Activated naive CD4-positive, alpha-beta T cell treated with Interleukin-2 at 50 U/mL for 16 hours (primary cell): ENCODE measurements around the gene PPM1L.
A peak's percentile ranks its signal among the peaks of the same experiment; 100 is the strongest.
"Not testable (repeated sequence)": the region's sequence is repeated elsewhere in the genome, so short reads cannot be mapped to it uniquely, and the experiment has no call there.

Source experiments
- DNase-seq: peaks from one replicate; pipeline ENCODE4 v3.0.0-alpha.2; 2020

PPM1L gene

GRCh38 chr3:160755776-160756304 is at the start of gene PPM1L:
TSS of gene PPM1L (plus strand) at chr3:160756231.
- peak; percentile 63 for DNase-seq

- peak; percentile 5 for DNase-seq
These were observed 48.7 kb upstream of the PPM1L start for GRCh38 chr3:160707187-160707794.

- DNase-seq: no peak
These were observed 46.4 kb upstream of the PPM1L start for GRCh38 chr3:160709477-160710182.

- not testable (repeated sequence) for DNase-seq
These were observed 42.9 kb upstream of the PPM1L start for GRCh38 chr3:160713144-160713543.

- DNase-seq: no peak
These were observed 36.3 kb upstream of the PPM1L start for GRCh38 chr3:160719710-160720109.

GRCh38 chr3:160720123-160720746 is 35.8 kb upstream of the PPM1L start:
- no peak for DNase-seq

GRCh38 chr3:160722331-160722730 is 33.7 kb upstream of the PPM1L start:
- no peak for DNase-seq

- DNase-seq: no peak
These were observed 30.7 kb upstream of the PPM1L start for GRCh38 chr3:160725338-160725737.

GRCh38 chr3:160735826-160736225 is 20.2 kb upstream of the PPM1L start:
- DNase-seq: no peak

- DNase-seq: no peak
These were observed 18.0 kb upstream of the PPM1L start for GRCh38 chr3:160738048-160738447.

- DNase-seq: no peak
These were observed 17.0 kb upstream of the PPM1L start for GRCh38 chr3:160739079-160739478.

GRCh38 chr3:160746976-160747375 is 9.1 kb upstream of the PPM1L start:
- DNase-seq: no peak

GRCh38 chr3:160747422-160747821 is 8.6 kb upstream of the PPM1L start:
- DNase-seq: no peak

- no peak for DNase-seq
These were observed 7.8 kb upstream of the PPM1L start for GRCh38 chr3:160748231-160748630.

- DNase-seq: no peak
These were observed 7.2 kb upstream of the PPM1L start for GRCh38 chr3:160748787-160749186.

GRCh38 chr3:160753953-160754352 is 2.1 kb upstream of the PPM1L start:
- no peak for DNase-seq

- no peak for DNase-seq
These were observed 1.6 kb upstream of the PPM1L start for GRCh38 chr3:160754371-160754854.

- peak; percentile 90 for DNase-seq
These were observed 930 bp upstream of the PPM1L start for GRCh38 chr3:160754855-160755747.

- DNase-seq: no peak
These were observed 1.4 kb downstream of the PPM1L start for GRCh38 chr3:160757233-160758106.

- DNase-seq: no peak
These were observed 3.0 kb downstream of the PPM1L start for GRCh38 chr3:160758929-160759577.

GRCh38 chr3:160763073-160763472 is 7.0 kb downstream of the PPM1L start:
- DNase-seq: no peak
